GM12878 (cell line): ENCODE measurements around the gene TBC1D19. TPM values are rescaled to one million over a fixed set of nuclear protein-coding genes. Genes with fewer than 3 reads are reported as not detected.

ENCODE experiments used
- ATAC-seq: fragments of 200-7000 bp; cut with Tn5 transposase; 3 replicates; pipeline ENCODE4 v1.9.1; 2020; ENCODE audit warnings: mild to moderate bottlenecking, moderate library complexity
- BruUV-seq: library from RNA; stranded (reverse); fragments of 400-500 nt; replicated peaks from 2 replicates; lab custom pipeline; 2021; lab: Mats Ljungman, UMichigan
- CTCF ChIA-PET: fragments of 300-600 bp; sonication (Branson Sonifier 250); formaldehyde crosslinking; extraction: SDS; loops from one replicate; lab custom pipeline; 2021; ENCODE audit warnings: inconsistent platforms; lab: Yijun Ruan, JAX
- POLR2A ChIA-PET: fragments of 350-600 bp; formaldehyde crosslinking; extraction: SDS; loops from one replicate; lab custom pipeline; 2021; ENCODE audit warnings: inconsistent platforms; lab: Charles Lee
- RAD21 ChIA-PET: fragments of 300-600 bp; sonication (Branson Sonifier 250); formaldehyde crosslinking; loops from one replicate; lab custom pipeline; 2023; ENCODE audit warnings: antibody characterized with exemption; ENCODE audit not compliant: unreplicated experiment; lab: Charles Lee
- SMC1A ChIA-PET: fragments of 300-600 bp; sonication (Branson Sonifier 250); formaldehyde crosslinking; loops from one replicate; lab custom pipeline; 2023; ENCODE audit not compliant: unreplicated experiment, uncharacterized antibody; lab: Charles Lee
- DNase-seq: peaks from one replicate; pipeline ENCODE4 v3.0.0-alpha.2; 2011; ENCODE audit warnings: low read depth, low spot score
- FAIRE-seq: peaks from 3 replicates; lab custom pipeline; 2011; peaks lifted over from hg19 to GRCh38; lab: Jason Lieb, UNC
- H2AFZ ChIP-seq: 2 replicates; pipeline ENCODE4 v1.6.0; 2011; ENCODE audit warnings: low read depth, low read length, control low read depth; ENCODE audit not compliant: control insufficient read depth
- H3K27ac ChIP-seq: 2 replicates; pipeline ENCODE4 v1.5.1; 2011; ENCODE audit warnings: control low read depth; ENCODE audit not compliant: control insufficient read depth, insufficient read depth
- H3K27me3 ChIP-seq, 2 experiments: replicated peaks in 1 of 2; 2 replicates each; pipeline versions ENCODE4 v1.6.0 to v1.6.1; 2011; ENCODE audit warnings: low read length in 1 of 2; ENCODE audit not compliant: control insufficient read depth in 2 of 2, insufficient read depth in 2 of 2
- H3K36me3 ChIP-seq, 2 experiments: 2 replicates each; pipeline ENCODE4 v1.5.1; 2011; ENCODE audit warnings: low read length in 1 of 2; ENCODE audit not compliant: control insufficient read depth in 2 of 2, insufficient read depth in 2 of 2
- H3K4me1 ChIP-seq: 2 replicates; pipeline ENCODE4 v1.6.1; 2011; ENCODE audit warnings: mild to moderate bottlenecking, low read length, moderate library complexity, mixed read lengths; ENCODE audit not compliant: control insufficient read depth, insufficient read depth
- H3K4me2 ChIP-seq: 2 replicates; pipeline ENCODE4 v1.6.0; 2011; ENCODE audit warnings: control low read depth; ENCODE audit not compliant: control insufficient read depth, insufficient read depth
- H3K4me3 ChIP-seq: fragments of 200-600 bp; sonication (generic); 2 replicates; pipeline ENCODE4 v1.5.1; 2016
- H3K79me2 ChIP-seq: 2 replicates; pipeline ENCODE4 v1.6.0; 2011; ENCODE audit warnings: low read length; ENCODE audit not compliant: control insufficient read depth, insufficient read depth
- H3K9ac ChIP-seq: 2 replicates; pipeline ENCODE4 v1.8.0; 2011; ENCODE audit warnings: low read length, control low read depth, mixed read lengths; ENCODE audit not compliant: control insufficient read depth, insufficient read depth
- H3K9me3 ChIP-seq: replicated peaks from 3 replicates; pipeline ENCODE4 v1.5.1; 2011; ENCODE audit warnings: mild to moderate bottlenecking, low read length; ENCODE audit not compliant: control insufficient read depth, insufficient read depth
- H4K20me1 ChIP-seq: 2 replicates; pipeline ENCODE4 v1.6.0; 2011; ENCODE audit not compliant: control insufficient read depth, insufficient read depth
- ATF2 ChIP-seq: IDR thresholded peaks from 2 replicates; pipeline ENCODE4 v1.6.1; 2012; ENCODE audit warnings: low read length, inconsistent platforms
- CREB1 ChIP-seq: IDR thresholded peaks from 2 replicates; pipeline ENCODE4 v1.6.1; 2012; ENCODE audit warnings: low read depth, mild to moderate bottlenecking, inconsistent platforms
- GABPA ChIP-seq: IDR thresholded peaks from 2 replicates; pipeline ENCODE4 v1.6.1; 2014; ENCODE audit warnings: antibody characterized with exemption, low read depth, mild to moderate bottlenecking, inconsistent platforms
- JUNB ChIP-seq: IDR thresholded peaks from 2 replicates; pipeline ENCODE4 v1.6.1; 2016; ENCODE audit warnings: antibody characterized with exemption, mild to moderate bottlenecking
- LARP7 ChIP-seq: fragments of 450-650 bp; IDR thresholded peaks from 2 replicates; pipeline ENCODE4 v1.6.1; 2017; ENCODE audit warnings: mild to moderate bottlenecking
- PBX3 ChIP-seq: IDR thresholded peaks from 2 replicates; pipeline ENCODE4 v1.6.1; 2011; ENCODE audit warnings: mild to moderate bottlenecking, low read depth, low read length, moderate library complexity; ENCODE audit not compliant: insufficient replicate concordance
- PKNOX1 ChIP-seq: fragments of 450-650 bp; IDR thresholded peaks from 2 replicates; pipeline ENCODE4 v1.6.1; 2016; ENCODE audit warnings: mild to moderate bottlenecking
- RAD51 ChIP-seq: fragments of 450-650 bp; IDR thresholded peaks from 2 replicates; pipeline ENCODE4 v1.6.1; 2016; ENCODE audit warnings: moderate library complexity, mild to moderate bottlenecking, inconsistent platforms
- RUNX3 ChIP-seq: IDR thresholded peaks from 2 replicates; pipeline ENCODE4 v1.6.1; 2012; ENCODE audit warnings: low read length, inconsistent platforms
- SMAD5 ChIP-seq: IDR thresholded peaks from 2 replicates; pipeline ENCODE4 v1.6.1; 2016; ENCODE audit warnings: antibody characterized with exemption, low read depth
- TCF7 ChIP-seq: IDR thresholded peaks from 2 replicates; pipeline ENCODE4 v1.6.1; 2014; ENCODE audit warnings: antibody characterized with exemption, borderline replicate concordance
- ZNF207 ChIP-seq: fragments of 450-650 bp; IDR thresholded peaks from 2 replicates; pipeline ENCODE4 v1.6.1; 2014; ENCODE audit warnings: antibody characterized with exemption, mild to moderate bottlenecking, borderline replicate concordance
- ZNF217 ChIP-seq: fragments of 450-650 bp; IDR thresholded peaks from 2 replicates; pipeline ENCODE4 v1.6.1; 2017; ENCODE audit warnings: antibody characterized with exemption, mild to moderate bottlenecking
- ZNF274 ChIP-seq: IDR thresholded peaks from one replicate; pipeline ENCODE4 v1.8.0; 2011; ENCODE audit not compliant: insufficient read length, insufficient read depth
- ZSCAN29 ChIP-seq: fragments of 450-650 bp; IDR thresholded peaks from 2 replicates; pipeline ENCODE4 v1.6.1; 2017; ENCODE audit warnings: mild to moderate bottlenecking, moderate library complexity
- ZZZ3 ChIP-seq: IDR thresholded peaks from 2 replicates; pipeline ENCODE4 v1.6.1; 2011; ENCODE audit warnings: low read depth; ENCODE audit not compliant: control insufficient read depth, insufficient read length
- WGBS: methylation state at CpG from one replicate; pipeline ENCODE4 v1.1.6; 2016; ENCODE audit warnings: low lambda C conversion rate; ENCODE audit not compliant: insufficient replicate concordance, insufficient coverage; ENCODE audit errors: missing lambda C conversion rate; 5-methylcytosine and 5-hydroxymethylcytosine counted together
- in situ Hi-C: fragments of 300-500 bp; cut with MboI; formaldehyde crosslinking; loops from 9 replicates; pipeline ENCODE4 v1.14.3; 2018; ENCODE audit warnings: mixed read lengths
- intact Hi-C: fragments of 100-400 bp; cut with micrococcal nuclease; formaldehyde crosslinking; loops from one replicate; pipeline ENCODE4 v1.14.2; 2022; ENCODE audit not compliant: unreplicated experiment
- polyA plus RNA-seq, 11 experiments: library from polyadenylated mRNA; depleted of rRNA in 4 of 11; unstranded in 6 of 11; stranded (reverse) in 5 of 11; fragments of >200 nt; fragmentation: Nextera tagmentation in 4 of 11; fragmentation: Illumina TruSeq in 1 of 11; extraction: Ambion mirVana in 4 of 11; extraction: Trizol in 1 of 11; gene quantifications; 1 replicate in 1 of 11; 2 replicates in 10 of 11; pipeline versions ENCODE4 v1.2.1 to v1.2.3, GENCODE V29; 2011 to 2016; ENCODE audit warnings: inconsistent platforms in 2 of 11, missing spikeins in 2 of 11, low read depth in 1 of 11
- total RNA-seq, 4 experiments: library from RNA; depleted of rRNA in 3 of 4; stranded (reverse); fragments of >200 nt in 3 of 4; fragmentation: Illumina TruSeq in 1 of 4; extraction: Trizol in 1 of 4; gene quantifications; 2 replicates each; pipeline versions ENCODE4 v1.2.1 to v1.2.3, GENCODE V29; 2013 to 2021

The TBC1D19 gene
- total and polyA plus RNA-seq, 10 of the 15 experiments (the other 5 are each of a cell fraction or from before 2014, with no cell fraction given), result 0.29 to 3.9 (median 2.1) TPM

- WGBS, result 100% methylated on average over 1 of the region's 1 CpG
- ChIA-PET POLR2A (no interaction called here), RAD21 (no interaction called here), CTCF (no interaction called here), SMC1A (interaction anchor here (1.5 kb wide), 1 partner anchor 15 kb away, joined by 3 read pairs; no protein-coding TSS in a partner anchor)
- FAIRE-seq, result no peak
- in situ Hi-C loops (no loop called here), intact Hi-C loops (no loop called here)
- Histone ChIP-seq H3K79me2 (no peaks in the 10 kb centered on the region), H3K4me1 (no peaks in the 10 kb centered on the region), H3K27me3 (no peaks in the 10 kb centered on the region), H4K20me1 (no peaks in the 10 kb centered on the region), H3K9me3 (no peaks in the 10 kb centered on the region), H3K4me2 (no peak overlapping the region), H3K27ac (no peak overlapping the region), H3K4me3 (no peak overlapping the region), H2AFZ (no peak overlapping the region), H3K9ac (no peak overlapping the region)
- ATAC-seq, result no peak
- no peak for DNase-seq
- no peak for TF ChIP-seq PKNOX1
- no peak for TF ChIP-seq ZNF217
- no peak for TF ChIP-seq ATF2
- no peak for TF ChIP-seq ZNF207
- no peak for TF ChIP-seq TCF7
- TF ChIP-seq, all 136 proteins: peak for 0
- no peaks in the 10 kb centered on the region for H3K36me3 ChIP-seq
- BruUV-seq, result no TSS peak
These were observed 101.4 kb downstream of the TBC1D19 start for GRCh38 chr4:26685250-26685649.

DNA sequence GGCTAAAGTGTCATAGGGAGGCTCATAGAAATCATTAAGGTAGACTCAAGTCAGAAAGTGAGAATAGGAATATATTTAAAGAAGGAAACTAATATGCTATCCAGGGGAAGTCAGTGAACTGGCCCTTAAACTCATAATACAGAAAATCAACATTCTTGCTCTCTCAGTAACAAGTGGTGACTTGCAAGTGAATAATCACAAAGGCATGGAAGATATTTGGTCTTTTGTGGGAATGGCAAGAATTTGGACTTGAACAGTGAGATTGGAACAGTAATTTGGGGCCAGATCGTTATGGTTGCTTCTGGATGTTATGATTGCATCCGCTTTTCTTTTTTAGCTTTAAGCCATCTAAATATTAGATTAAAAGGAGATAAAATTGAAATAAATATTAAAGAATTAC lies 103.8 kb downstream of the TBC1D19 start:
- no peaks in the 10 kb centered on the region for H3K79me2 ChIP-seq
- DNase-seq (no peak), FAIRE-seq (no peak), ATAC-seq (no peak)
- no peak overlapping the region for H3K4me2 ChIP-seq
- WGBS, result 97% methylated on average over 2 of the region's 2 CpGs
- SMC1A ChIA-PET, result no interaction called here
- in situ Hi-C loops (no loop called here), intact Hi-C loops (no loop called here)
- no peaks in the 10 kb centered on the region for H3K27me3 ChIP-seq
- POLR2A ChIA-PET, result interaction anchor here (0.5 kb wide), 1 partner anchor 407 kb away, joined by 5 read pairs; no protein-coding TSS in a partner anchor
- no peaks in the 10 kb centered on the region for H4K20me1 ChIP-seq
- no peaks in the 10 kb centered on the region for H3K4me1 ChIP-seq
- H2AFZ ChIP-seq, result no peak overlapping the region
- no peaks in the 10 kb centered on the region for H3K9me3 ChIP-seq
- CTCF ChIA-PET, result no interaction called here
- H3K4me3 ChIP-seq, result no peak overlapping the region
- no TSS peak for BruUV-seq
- no peaks in the 10 kb centered on the region for H3K36me3 ChIP-seq
- H3K9ac ChIP-seq, result no peak overlapping the region
- no peak overlapping the region for H3K27ac ChIP-seq
- RAD21 ChIA-PET, result no interaction called here
- TF ChIP-seq SMAD5 (no peak), RUNX3 (no peak), ZSCAN29 (no peak), ZNF274 (no peak), ZZZ3 (no peak), JUNB (no peak), CREB1 (no peak), RAD51 (no peak), LARP7 (no peak), PBX3 (no peak), GABPA (no peak)
